HG03457 (cell line): Measurements from ENCODE around the gene AFM.
"Not testable (repeated sequence)": the region's sequence is repeated elsewhere in the genome, so short reads cannot be mapped to it uniquely, and the experiment has no call there.

Experiments used
- ATAC-seq: cut with Tn5 transposase; IDR thresholded peaks from one replicate; pipeline ENCODE4 v1.9.1; 2021; ENCODE audit warnings: moderate number of reproducible peaks; ENCODE audit not compliant: unreplicated experiment

The AFM gene

GRCh38 chr4:73499996-73500765 lies 18.6 kb downstream of the AFM start:
- ATAC-seq = no peak

GRCh38 chr4:73501664-73502265 lies 20.2 kb downstream of the AFM start:
- ATAC-seq = no peak

GRCh38 chr4:73505567-73505966 lies 24.0 kb downstream of the AFM start:
- no peak for ATAC-seq

GRCh38 chr4:73507541-73507940 lies 26.0 kb downstream of the AFM start:
- no peak for ATAC-seq

GRCh38 chr4:73508651-73509050 lies 27.1 kb downstream of the AFM start:
- ATAC-seq = no peak

- no peak for ATAC-seq
Measured at GRCh38 chr4:73518340-73518739, 36.8 kb downstream of the AFM start.

GRCh38 chr4:73520821-73521220 lies 39.3 kb downstream of the AFM start:
- ATAC-seq = no peak

GRCh38 chr4:73523126-73523525 lies 41.6 kb downstream of the AFM start:
- ATAC-seq = no peak

GRCh38 chr4:73525611-73526010 lies 44.1 kb downstream of the AFM start:
- no peak for ATAC-seq

- ATAC-seq = no peak
Measured at GRCh38 chr4:73527196-73527595, 45.7 kb downstream of the AFM start.

- no peak for ATAC-seq
Measured at GRCh38 chr4:73528171-73528570, 46.6 kb downstream of the AFM start.

GRCh38 chr4:73533515-73534422 lies 52.2 kb downstream of the AFM start:
- ATAC-seq = no peak

GRCh38 chr4:73538162-73538561 lies 56.6 kb downstream of the AFM start:
- ATAC-seq = no peak

GRCh38 chr4:73539386-73539785 lies 57.8 kb downstream of the AFM start:
- no peak for ATAC-seq

- ATAC-seq = no peak
Measured at GRCh38 chr4:73540826-73541225, 59.3 kb downstream of the AFM start.

GRCh38 chr4:73541251-73541650 lies 59.7 kb downstream of the AFM start:
- ATAC-seq = no peak

- ATAC-seq = no peak
Measured at GRCh38 chr4:73544620-73545019, 63.1 kb downstream of the AFM start.

GRCh38 chr4:73550865-73551264 lies 69.3 kb downstream of the AFM start:
- not testable (repeated sequence) for ATAC-seq
